Left lung (tissue), 10 donors: ENCODE results near the gene SPINT1. TPM values are rescaled to one million over a fixed set of nuclear protein-coding genes. Genes with fewer than 3 reads are reported as not detected.

Experiments
- ATAC-seq: fragments of 200-7000 bp; cut with Tn5 transposase; one replicate; pipeline ENCODE4 v1.9.1; 2020; ENCODE audit warnings: moderate library complexity
- DNase-seq, 4 donors: peaks; one replicate each; pipeline ENCODE4 v3.0.0-alpha.2; 2013 to 2020
- H3K27ac ChIP-seq, 2 donors: fragments of 200-600 bp; sonication (generic) in 1 of 2; one replicate each; pipeline versions ENCODE4 v1.5.0 to v1.8.0; 2020 to 2021
- H3K27me3 ChIP-seq, 2 donors: fragments of 200-600 bp; sonication (generic) in 1 of 2; one replicate each; pipeline versions ENCODE4 v1.5.0 to v1.8.0; 2020 to 2021
- H3K36me3 ChIP-seq, 2 donors: fragments of 200-600 bp; sonication (generic) in 1 of 2; one replicate each; pipeline versions ENCODE4 v1.5.0 to v1.8.0; 2020 to 2021
- H3K4me1 ChIP-seq, 2 donors: fragments of 200-600 bp; one replicate each; pipeline ENCODE4 v1.8.0; 2021
- H3K4me3 ChIP-seq, 2 donors: fragments of 200-600 bp; sonication (generic) in 1 of 2; one replicate each; pipeline versions ENCODE4 v1.5.0 to v1.8.0; 2020 to 2021; ENCODE audit warnings: mild to moderate bottlenecking in 1 of 2
- H3K9me3 ChIP-seq, 2 donors: fragments of 200-600 bp; sonication (generic) in 1 of 2; one replicate each; pipeline versions ENCODE4 v1.5.0 to v1.8.0; 2020 to 2021
- CTCF ChIP-seq, 2 donors: fragments of 200-600 bp; sonication (generic) in 1 of 2; IDR thresholded peaks; one replicate each; pipeline versions ENCODE4 v1.5.0 to v1.8.0; 2021; ENCODE audit warnings: antibody characterized with exemption in 2 of 2
- intact Hi-C, 2 donors: fragments of 100-400 bp; cut with DNase I; formaldehyde crosslinking; loops; one replicate each; pipeline versions ENCODE4 v1.11.2 to v1.14.2; 2022
- polyA plus RNA-seq, 6 donors: library from polyadenylated mRNA; unstranded; fragments of 120-200 nt; gene quantifications; one replicate each; pipeline ENCODE4 v1.2.1, GENCODE V29; 2013; ENCODE audit not compliant: insufficient read length in 6 of 6
- total RNA-seq, 2 donors: library from RNA; stranded (reverse); fragmentation: NEBNext Ultra II Directional; extraction: Animal tissue kit (Norgen Biotek cat#: 25700); gene quantifications; one replicate each; pipeline ENCODE4 v1.2.1, GENCODE V29; 2021
- donor health status: DM: no; HTN: yes; CAD: no.
- donor health status: DM: no; HTN: no; CAD: no.

Gene SPINT1
- total and polyA plus RNA-seq, 8 donors: 51.8 to 160 (median 67.5) TPM

GRCh38 chr15:40838756-40839155, 5.1 kb upstream of the SPINT1 start:
- Histone ChIP-seq H3K4me3 (no peak overlapping the region), H3K4me1 (peaks cover 2 to 9% of the 10 kb centered on the region in 2 donors), H3K9me3 (no peaks in the 10 kb centered on the region), H3K27me3 (peaks cover 0 to 14% of the 10 kb centered on the region in 2 donors), H3K27ac (no peak overlapping the region), H3K36me3 (no peaks in the 10 kb centered on the region)
- no peak for TF ChIP-seq CTCF (IDR thresholded peaks at IDR 0.05)
- DNase-seq (no peak), ATAC-seq (no peak)
- intact Hi-C loops: no loop called here

- Histone ChIP-seq H3K4me1 (peaks cover 4 to 37% of the 10 kb centered on the region in 2 donors), H3K4me3 (no peak overlapping the region), H3K36me3 (no peaks in the 10 kb centered on the region), H3K27me3 (peaks cover 0 to 33% of the 10 kb centered on the region in 2 donors), H3K9me3 (no peaks in the 10 kb centered on the region), H3K27ac (no peak overlapping the region)
- intact Hi-C loops: no loop called here
- DNase-seq (no peak), ATAC-seq (no peak)
- TF ChIP-seq CTCF (IDR thresholded peaks at IDR 0.05): no peak
These were observed 2.1 kb upstream of the SPINT1 start for GRCh38 chr15:40841741-40842140.

- TF ChIP-seq CTCF (IDR thresholded peaks at IDR 0.05): no peak
- H3K27ac ChIP-seq: peak overlapping the region; percentile 69 to 81
- H3K9me3 ChIP-seq: no peaks in the 10 kb centered on the region
- ATAC-seq (no peak), DNase-seq (no peak)
- peaks cover 0 to 33% of the 10 kb centered on the region in 2 donors for H3K27me3 ChIP-seq
- H3K36me3 ChIP-seq: no peaks in the 10 kb centered on the region
- H3K4me3 ChIP-seq: peak overlapping the region; percentile 47 to 65
- peaks cover 12 to 51% of the 10 kb centered on the region in 2 donors for H3K4me1 ChIP-seq
- intact Hi-C loops: no loop called here
These were observed 475 bp upstream of the SPINT1 start for GRCh38 chr15:40843261-40843884.

GRCh38 chr15:40844696-40845030, 815 bp downstream of the SPINT1 start:
- Histone ChIP-seq H3K4me1 (peaks cover 12 to 51% of the 10 kb centered on the region in 2 donors), H3K27me3 (peaks cover 0 to 33% of the 10 kb centered on the region in 2 donors), H3K27ac (peak overlapping the region; percentile 69 to 81), H3K4me3 (peak overlapping the region; percentile 47 to 65), H3K9me3 (no peaks in the 10 kb centered on the region), H3K36me3 (no peaks in the 10 kb centered on the region)
- intact Hi-C loops: no loop called here
- ATAC-seq: peak; percentile 7
- no peak for TF ChIP-seq CTCF (IDR thresholded peaks at IDR 0.05)
- peak in 3 of 4 donors; percentile 37 to 88 (median 52) for DNase-seq

- peak overlapping the region; percentile 47 to 65 for H3K4me3 ChIP-seq
- peak overlapping the region; percentile 69 to 81 for H3K27ac ChIP-seq
- no peak for TF ChIP-seq CTCF (IDR thresholded peaks at IDR 0.05)
- intact Hi-C loops: no loop called here
- H3K27me3 ChIP-seq: peaks cover 0 to 33% of the 10 kb centered on the region in 2 donors
- peaks cover 12 to 51% of the 10 kb centered on the region in 2 donors for H3K4me1 ChIP-seq
- H3K9me3 ChIP-seq: no peaks in the 10 kb centered on the region
- no peak for ATAC-seq
- DNase-seq: no peak
- no peaks in the 10 kb centered on the region for H3K36me3 ChIP-seq
These were observed 1.2 kb downstream of the SPINT1 start for GRCh38 chr15:40845036-40845435.
